Heart right ventricle (tissue), 16 donors: Measurements from ENCODE around the gene TMPRSS6. TPM values are rescaled to one million over a fixed set of nuclear protein-coding genes. Genes with fewer than 3 reads are reported as not detected.

ENCODE experiments used
- ATAC-seq, 8 donors: fragments of 200-7000 bp; cut with Tn5 transposase; one replicate each; pipeline ENCODE4 v1.9.1; 2020; ENCODE audit warnings: mild to moderate bottlenecking in 8 of 8, moderate library complexity in 8 of 8, moderate number of reproducible peaks in 1 of 8
- DNase-seq, 2 donors: peaks; one replicate each; pipeline ENCODE4 v3.0.0-alpha.2; 2020
- H3K27ac ChIP-seq, 10 donors: fragments of 200-600 bp; sonication (generic) in 2 of 10; one replicate each; pipeline versions ENCODE4 v1.5.0 to v1.8.0; 2020 to 2022; ENCODE audit warnings: mild to moderate bottlenecking in 3 of 10
- H3K27me3 ChIP-seq, 7 donors: fragments of 200-600 bp; one replicate each; pipeline ENCODE4 v1.8.0; 2021 to 2022; ENCODE audit warnings: mild to moderate bottlenecking in 2 of 7
- H3K36me3 ChIP-seq, 9 donors: fragments of 200-600 bp; sonication (generic) in 1 of 9; one replicate each; pipeline versions ENCODE4 v1.5.0 to v1.8.0; 2020 to 2022; ENCODE audit warnings: mild to moderate bottlenecking in 2 of 9
- H3K4me1 ChIP-seq, 9 donors: fragments of 200-600 bp; sonication (generic) in 1 of 9; one replicate each; pipeline versions ENCODE4 v1.5.0 to v1.8.0; 2020 to 2022; ENCODE audit warnings: mild to moderate bottlenecking in 4 of 9
- H3K4me3 ChIP-seq, 10 donors: fragments of 200-600 bp; sonication (generic) in 2 of 10; one replicate each; pipeline versions ENCODE4 v1.5.0 to v1.8.0; 2020 to 2022; ENCODE audit warnings: mild to moderate bottlenecking in 7 of 10, moderate library complexity in 2 of 10
- H3K9me3 ChIP-seq, 11 donors: fragments of 200-600 bp in 10 of 11; sonication (generic) in 2 of 11; one replicate each; pipeline versions ENCODE4 v1.5.0 to v1.8.0; 2013 to 2022; ENCODE audit warnings: mild to moderate bottlenecking in 2 of 11, control low read depth in 1 of 11, moderate library complexity in 1 of 11
- CTCF ChIP-seq, 9 donors: fragments of 200-600 bp; sonication (generic) in 2 of 9; IDR thresholded peaks; one replicate each; pipeline versions ENCODE4 v1.5.0 to v1.8.0; 2021 to 2022; ENCODE audit warnings: antibody characterized with exemption in 9 of 9, mild to moderate bottlenecking in 5 of 9, moderate library complexity in 1 of 9
- WGBS, 2 donors: extraction: QIAGEN DNeasy Blood & Tissue Kit; methylation state at CpG; one replicate each; pipeline ENCODE4 v1.1.7; 2013; ENCODE audit warnings: inconsistent platforms in 1 of 2; 5-methylcytosine and 5-hydroxymethylcytosine counted together
- intact Hi-C, 10 donors: fragments of 100-400 bp; cut with DNase I; formaldehyde crosslinking; loops; one replicate each; pipeline versions ENCODE4 v1.11.1 to v1.14.2; 2022
- polyA plus RNA-seq, 2 donors: library from polyadenylated mRNA; stranded (reverse); fragments of 200-250 nt; gene quantifications; one replicate each; pipeline ENCODE4 v1.2.3, GENCODE V29; 2013
- total RNA-seq, 10 donors: library from RNA; stranded (reverse); fragmentation: NEBNext Ultra II Directional in 3 of 10; extraction: Animal tissue kit (Norgen Biotek cat#: 25700) in 3 of 10; gene quantifications; one replicate each; pipeline versions ENCODE4 v1.2.1 to v1.2.4, GENCODE V29; 2021 to 2023
- donor health status: Arrhythmogenic right ventricular cardiomyopathy.
- donor health status: ischemic (EF 13 %, LVEDD 7.1; RV severe dilation, severe dysfunction).
- donor health status: healthy with polysubstance abuse.
- donor health status: DM: no; HTN: yes; CAD: no.
- donor health status: DM: no; HTN: no; CAD: no.
- donor health status: ischemic (EF 25% LVEDD 6.9; RV normal size, moderate dysfunction).
- donor health status: ischemic (EF 25% LVEDD 5.7; RV mildly dilated, moderate dysfunction).
- donor health status: healthy.
- donor health status: DM: yes; HTN: yes; CAD: no.
- donor health status: Ischemic cardiomyopathy.
- donor health status: ischemic (EF 35%, LVEDD 5.7; RV mildly dilated, moderate dysfunction).
- donor health status: nonischemic (EF 11% LVEDD 7.7; RV severe dilation, severe dysfunction).
- donor health status: DM: yes; HTN: yes; CAD: no.
- donor health status: PGD.
- donor health status: ischemic (EF 29% LVEDD 5.4; RV normal size, mild dysfunction).
- donor health status: nonischemic (EF 23%, LVEDD 6.1; RV moderate dilation, normal function).

The TMPRSS6 gene
- total and polyA plus RNA-seq, 12 donors = not detected

- no peak for ATAC-seq
- Histone ChIP-seq H3K27ac (no peak overlapping the region), H3K27me3 (no peaks in the 10 kb centered on the region), H3K36me3 (no peaks in the 10 kb centered on the region), H3K4me3 (no peak overlapping the region), H3K4me1 (peaks cover 6 to 44% (median 24%) of the 10 kb centered on the region in 9 donors), H3K9me3 (no peaks in the 10 kb centered on the region)
- 79 to 82% methylated on average over 2 of the region's 2 CpGs for WGBS, 2 donors
- no peak for TF ChIP-seq CTCF (IDR thresholded peaks at IDR 0.05)
- peak in 1 of 2 donors; percentile 0 for DNase-seq
- intact Hi-C loops = loop anchor here in 3 of 10 donors (10.0 kb wide), 2 partner anchors 174 to 264 kb away; no protein-coding TSS in a partner anchor
Observed at GRCh38 chr22:37049224-37049623, 60.3 kb downstream of the TMPRSS6 start.

- Histone ChIP-seq H3K4me3 (no peak overlapping the region), H3K4me1 (peaks cover 4 to 35% (median 15%) of the 10 kb centered on the region in 9 donors), H3K9me3 (no peaks in the 10 kb centered on the region), H3K27me3 (peaks cover 0 to 3% (median 0%) of the 10 kb centered on the region in 7 donors), H3K27ac (no peak overlapping the region), H3K36me3 (no peaks in the 10 kb centered on the region)
- no peak for TF ChIP-seq CTCF (IDR thresholded peaks at IDR 0.05)
- 76 to 78% methylated on average over 6 of the region's 6 CpGs for WGBS, 2 donors
- ATAC-seq (no peak), DNase-seq (peak in 1 of 2 donors; percentile 2)
- intact Hi-C loops = loop anchor here in 3 of 10 donors (10.0 kb wide), 2 partner anchors 173 to 263 kb away; no protein-coding TSS in a partner anchor
Observed at GRCh38 chr22:37048133-37048532, 61.4 kb downstream of the TMPRSS6 start.

- intact Hi-C loops = loop anchor here in 3 of 10 donors (10.0 kb wide), 2 partner anchors 172 to 262 kb away; no protein-coding TSS in a partner anchor
- Histone ChIP-seq H3K36me3 (no peaks in the 10 kb centered on the region), H3K9me3 (no peaks in the 10 kb centered on the region), H3K27ac (no peak overlapping the region), H3K27me3 (peaks cover 0 to 10% (median 0%) of the 10 kb centered on the region in 7 donors), H3K4me3 (no peak overlapping the region), H3K4me1 (peaks cover 0 to 24% (median 4%) of the 10 kb centered on the region in 9 donors)
- peak in 1 of 2 donors; percentile 0 for DNase-seq
- TF ChIP-seq CTCF (IDR thresholded peaks at IDR 0.05) = no peak
- 88 to 90% methylated on average over 7 of the region's 7 CpGs for WGBS, 2 donors
- no peak for ATAC-seq
Observed at GRCh38 chr22:37047006-37047405, 62.5 kb downstream of the TMPRSS6 start.

GRCh38 chr22:37046589-37046988 lies 62.9 kb downstream of the TMPRSS6 start:
- Histone ChIP-seq H3K4me3 (no peak overlapping the region), H3K27me3 (peaks cover 0 to 13% (median 0%) of the 10 kb centered on the region in 7 donors), H3K36me3 (no peaks in the 10 kb centered on the region), H3K9me3 (no peaks in the 10 kb centered on the region), H3K4me1 (peaks cover 0 to 23% (median 0%) of the 10 kb centered on the region in 9 donors), H3K27ac (no peak overlapping the region)
- DNase-seq (peak in 1 of 2 donors; percentile 2), ATAC-seq (no peak)
- WGBS, 2 donors = 92 to 94% methylated on average over 6 of the region's 6 CpGs
- intact Hi-C loops = loop anchor here in 3 of 10 donors (10.0 kb wide), 2 partner anchors 172 to 262 kb away; no protein-coding TSS in a partner anchor
- TF ChIP-seq CTCF (IDR thresholded peaks at IDR 0.05) = no peak
